Mesothelial cell of epicardium (in vitro differentiated cells): Measurements from ENCODE around the gene CLASP2. TPM values are rescaled to one million over a fixed set of nuclear protein-coding genes. Genes with fewer than 3 reads are reported as not detected.

Source experiments
- DNase-seq, 2 experiments: peaks; one replicate each; pipeline ENCODE4 v3.0.0; 2021; ENCODE audit warnings: low spot score in 2 of 2; ENCODE audit not compliant: unreplicated experiment in 2 of 2
- H3K27ac Mint-ChIP-seq: 2 replicates; pipeline ENCODE4 v1.8.0; 2021; ENCODE audit warnings: mixed read lengths
- H3K27me3 Mint-ChIP-seq: 2 replicates; pipeline ENCODE4 v1.8.0; 2021; ENCODE audit warnings: low read depth, mixed read lengths
- H3K36me3 Mint-ChIP-seq: 2 replicates; pipeline ENCODE4 v1.8.0; 2021; ENCODE audit warnings: mixed read lengths
- H3K4me1 Mint-ChIP-seq: 2 replicates; pipeline ENCODE4 v1.8.0; 2021; ENCODE audit warnings: mixed read lengths
- H3K4me3 Mint-ChIP-seq: 2 replicates; pipeline ENCODE4 v1.8.0; 2021; ENCODE audit warnings: mild to moderate bottlenecking, moderate library complexity, mixed read lengths
- H3K9me3 Mint-ChIP-seq: 2 replicates; pipeline ENCODE4 v1.8.0; 2021; ENCODE audit warnings: mixed read lengths
- total RNA-seq: library from RNA; stranded (reverse); gene quantifications from 3 replicates; pipeline ENCODE4 v1.2.1, GENCODE V29; 2021
- TF ChIP-seq, protein P1 (sequence below): fragments of 200-600 bp; sonication (generic); IDR thresholded peaks from one replicate; pipeline ENCODE4 v1.5.0; 2021; ENCODE audit warnings: antibody characterized with exemption; ENCODE audit not compliant: unreplicated experiment

CLASP2 gene
- total RNA-seq, 1 donor from 2014 or later: 64.4 TPM

DNA sequence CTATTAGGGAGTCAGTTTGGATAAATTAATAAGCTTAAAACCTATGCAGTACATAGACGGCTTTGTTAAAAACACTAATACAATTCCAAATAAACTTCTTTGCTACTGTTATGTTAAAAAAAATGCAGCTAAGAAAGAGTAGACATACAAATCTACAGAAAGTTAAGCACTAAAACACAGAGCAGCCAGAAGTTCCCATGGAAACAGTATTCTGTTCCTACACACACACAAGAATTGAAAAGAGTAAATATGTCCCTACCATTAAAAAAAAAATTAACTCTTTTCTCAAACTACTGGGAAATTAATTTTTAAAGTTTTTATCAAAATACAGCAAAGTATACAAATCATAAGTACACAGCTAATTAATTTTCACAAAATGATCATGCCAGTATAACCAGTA, 71.6 kb downstream of the CLASP2 start:
- H3K9me3 Mint-ChIP-seq: no peaks in the 10 kb centered on the region
- peaks cover 9% of the 10 kb centered on the region for H3K4me1 Mint-ChIP-seq
- no peak overlapping the region for H3K4me3 Mint-ChIP-seq
- TF ChIP-seq, protein P1, sequence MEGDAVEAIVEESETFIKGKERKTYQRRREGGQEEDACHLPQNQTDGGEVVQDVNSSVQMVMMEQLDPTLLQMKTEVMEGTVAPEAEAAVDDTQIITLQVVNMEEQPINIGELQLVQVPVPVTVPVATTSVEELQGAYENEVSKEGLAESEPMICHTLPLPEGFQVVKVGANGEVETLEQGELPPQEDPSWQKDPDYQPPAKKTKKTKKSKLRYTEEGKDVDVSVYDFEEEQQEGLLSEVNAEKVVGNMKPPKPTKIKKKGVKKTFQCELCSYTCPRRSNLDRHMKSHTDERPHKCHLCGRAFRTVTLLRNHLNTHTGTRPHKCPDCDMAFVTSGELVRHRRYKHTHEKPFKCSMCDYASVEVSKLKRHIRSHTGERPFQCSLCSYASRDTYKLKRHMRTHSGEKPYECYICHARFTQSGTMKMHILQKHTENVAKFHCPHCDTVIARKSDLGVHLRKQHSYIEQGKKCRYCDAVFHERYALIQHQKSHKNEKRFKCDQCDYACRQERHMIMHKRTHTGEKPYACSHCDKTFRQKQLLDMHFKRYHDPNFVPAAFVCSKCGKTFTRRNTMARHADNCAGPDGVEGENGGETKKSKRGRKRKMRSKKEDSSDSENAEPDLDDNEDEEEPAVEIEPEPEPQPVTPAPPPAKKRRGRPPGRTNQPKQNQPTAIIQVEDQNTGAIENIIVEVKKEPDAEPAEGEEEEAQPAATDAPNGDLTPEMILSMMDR: no peak
- no peak for DNase-seq
- no peaks in the 10 kb centered on the region for H3K36me3 Mint-ChIP-seq
- H3K27me3 Mint-ChIP-seq: no peaks in the 10 kb centered on the region
- no peak overlapping the region for H3K27ac Mint-ChIP-seq

DNA sequence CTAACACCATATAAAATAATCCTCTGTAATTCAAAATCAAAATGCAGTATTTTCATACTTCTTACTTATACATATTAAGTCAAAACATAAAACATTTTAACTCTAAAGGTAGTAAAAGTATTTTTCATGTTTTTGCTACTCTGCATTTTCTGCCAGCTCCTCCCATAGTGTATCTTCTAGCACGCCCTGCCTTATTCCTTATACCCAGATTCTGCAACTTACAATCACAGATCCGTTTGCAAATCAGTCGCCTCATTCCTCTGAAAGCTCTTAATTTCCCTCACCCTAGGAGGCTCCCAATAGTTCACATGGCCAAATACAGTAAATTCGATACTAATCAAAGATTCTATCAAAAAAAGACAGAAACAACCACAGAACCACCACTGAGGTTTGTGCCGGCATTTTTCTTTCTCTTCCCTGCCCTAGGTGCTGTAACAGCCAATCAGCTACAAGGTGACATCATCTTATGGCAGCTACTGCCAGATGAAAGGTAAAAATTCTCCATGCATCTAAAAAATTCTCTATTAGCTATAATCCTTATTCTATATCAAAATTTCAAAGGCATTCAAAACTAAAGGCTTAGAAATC, 72.9 kb downstream of the CLASP2 start:
- H3K27me3 Mint-ChIP-seq: no peaks in the 10 kb centered on the region
- peaks cover 9% of the 10 kb centered on the region for H3K4me1 Mint-ChIP-seq
- peak overlapping the region; percentile 73 for H3K4me3 Mint-ChIP-seq
- no peak for DNase-seq
- H3K9me3 Mint-ChIP-seq: no peaks in the 10 kb centered on the region
- peak overlapping the region; percentile 81 for H3K27ac Mint-ChIP-seq
- TF ChIP-seq, protein P1: no peak
- no peaks in the 10 kb centered on the region for H3K36me3 Mint-ChIP-seq

DNA sequence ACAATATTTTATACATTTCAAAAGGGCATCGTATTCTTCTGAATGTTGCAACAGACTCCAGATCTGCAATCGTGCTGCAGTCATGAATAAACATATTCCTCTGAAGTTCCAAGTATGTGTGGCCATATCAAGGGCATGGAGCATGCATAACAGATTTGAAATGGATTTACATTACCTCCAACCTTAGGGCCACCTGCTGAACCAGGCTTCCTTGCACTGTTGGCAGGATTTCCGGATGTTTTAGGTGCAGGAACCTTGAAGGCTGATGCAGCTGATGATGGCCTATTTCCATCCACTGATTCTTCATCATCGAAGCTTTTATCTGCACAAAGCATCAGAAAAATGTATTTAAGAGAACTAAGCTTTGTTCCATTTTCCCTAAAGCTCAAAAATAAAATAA, 73.5 kb downstream of the CLASP2 start:
- Mint-ChIP-seq H3K27me3 (no peaks in the 10 kb centered on the region), H3K36me3 (peaks cover 2% of the 10 kb centered on the region), H3K27ac (no peak overlapping the region), H3K4me3 (no peak overlapping the region), H3K4me1 (peaks cover 9% of the 10 kb centered on the region), H3K9me3 (no peaks in the 10 kb centered on the region)
- TF ChIP-seq, protein P1: no peak
- DNase-seq: no peak

DNA sequence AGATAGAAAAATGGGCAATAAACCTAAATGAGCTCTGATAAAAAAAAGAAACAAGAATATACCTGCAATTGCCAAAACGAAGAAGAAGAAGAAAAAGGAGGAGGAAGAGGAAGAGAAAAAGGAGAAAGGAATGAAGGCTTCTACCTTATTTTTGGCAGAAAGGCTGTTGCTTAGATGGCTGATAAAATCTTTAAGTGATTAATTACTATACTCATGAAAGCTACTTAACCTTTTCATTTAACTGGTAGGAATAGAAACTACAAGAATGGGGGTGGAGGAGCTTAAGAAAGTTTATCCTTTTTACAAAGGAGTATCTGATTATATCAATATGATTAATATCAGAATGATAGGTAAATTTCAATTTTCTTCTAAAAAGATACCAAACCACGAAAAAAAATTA, 75.2 kb downstream of the CLASP2 start:
- H3K36me3 Mint-ChIP-seq: peaks cover 7% of the 10 kb centered on the region
- no peaks in the 10 kb centered on the region for H3K9me3 Mint-ChIP-seq
- no peak overlapping the region for H3K4me3 Mint-ChIP-seq
- peaks cover 9% of the 10 kb centered on the region for H3K4me1 Mint-ChIP-seq
- no peak overlapping the region for H3K27ac Mint-ChIP-seq
- TF ChIP-seq, protein P1: no peak
- no peak for DNase-seq
- no peaks in the 10 kb centered on the region for H3K27me3 Mint-ChIP-seq

GRCh38 chr3:33639889-33640288, 78.2 kb downstream of the CLASP2 start:
- Mint-ChIP-seq H3K27ac (no peak overlapping the region), H3K4me1 (peaks cover 8% of the 10 kb centered on the region), H3K27me3 (no peaks in the 10 kb centered on the region), H3K4me3 (no peak overlapping the region), H3K9me3 (no peaks in the 10 kb centered on the region), H3K36me3 (peaks cover 8% of the 10 kb centered on the region)
- DNase-seq: no peak
- TF ChIP-seq, protein P1: no peak

DNA sequence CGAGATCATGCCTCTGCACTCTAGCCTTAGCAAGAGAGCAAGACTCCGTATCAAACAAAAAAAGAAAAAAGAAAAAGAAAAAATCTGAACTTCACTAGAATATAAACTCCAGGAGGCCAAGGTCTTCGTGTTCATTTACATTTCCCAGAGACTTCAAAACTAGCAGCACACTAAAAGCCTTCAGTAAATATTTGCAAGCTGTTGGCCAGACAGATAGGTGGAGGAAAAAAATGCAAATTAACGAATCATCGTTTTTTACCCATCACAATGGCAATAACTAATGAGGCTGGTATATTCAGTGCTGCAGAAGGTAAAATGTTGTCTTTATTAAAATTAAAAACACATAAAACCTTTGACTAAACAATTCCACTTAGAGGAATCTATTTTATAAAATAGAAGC, 80.6 kb downstream of the CLASP2 start:
- H3K27me3 Mint-ChIP-seq: no peaks in the 10 kb centered on the region
- no peak overlapping the region for H3K27ac Mint-ChIP-seq
- H3K9me3 Mint-ChIP-seq: no peaks in the 10 kb centered on the region
- no peak overlapping the region for H3K4me3 Mint-ChIP-seq
- H3K36me3 Mint-ChIP-seq: peaks cover 8% of the 10 kb centered on the region
- no peak for DNase-seq
- H3K4me1 Mint-ChIP-seq: peaks cover 5% of the 10 kb centered on the region
- TF ChIP-seq, protein P1: no peak
